ENCODE results near the gene PLXNA2.

Gene PLXNA2

GRCh38 chr1:208084764-208085163 is 159.4 kb downstream of the PLXNA2 start:
- no peak for DNase-seq

- DNase-seq: no peak
Measured at GRCh38 chr1:208084220-208084619, 160.0 kb downstream of the PLXNA2 start.

- DNase-seq: no peak
Measured at GRCh38 chr1:208083715-208084085, 160.5 kb downstream of the PLXNA2 start.

GRCh38 chr1:208083016-208083714 is 161.0 kb downstream of the PLXNA2 start:
- DNase-seq: no peak

- no peak for DNase-seq
Measured at GRCh38 chr1:208081972-208082371, 162.2 kb downstream of the PLXNA2 start.

- no peak for DNase-seq
Measured at GRCh38 chr1:208080396-208081286, 163.5 kb downstream of the PLXNA2 start.

- no peak for DNase-seq
Measured at GRCh38 chr1:208079161-208079560, 165.0 kb downstream of the PLXNA2 start.

GRCh38 chr1:208078752-208079151 is 165.4 kb downstream of the PLXNA2 start:
- no peak for DNase-seq

GRCh38 chr1:208077232-208078075 is 166.7 kb downstream of the PLXNA2 start:
- no peak for DNase-seq

GRCh38 chr1:208074353-208074752 is 169.8 kb downstream of the PLXNA2 start:
- DNase-seq: no peak

GRCh38 chr1:208071435-208072031 is 172.7 kb downstream of the PLXNA2 start:
- DNase-seq: no peak

- no peak for DNase-seq
Measured at GRCh38 chr1:208069908-208070307, 174.3 kb downstream of the PLXNA2 start.

- DNase-seq: no peak
Measured at GRCh38 chr1:208069317-208069716, 174.9 kb downstream of the PLXNA2 start.

GRCh38 chr1:208068908-208069307 is 175.3 kb downstream of the PLXNA2 start:
- DNase-seq: no peak

- no peak for DNase-seq
Measured at GRCh38 chr1:208068407-208068806, 175.8 kb downstream of the PLXNA2 start.

- DNase-seq: no peak
Measured at GRCh38 chr1:208066583-208066982, 177.6 kb downstream of the PLXNA2 start.

GRCh38 chr1:208065862-208066261 is 178.3 kb downstream of the PLXNA2 start:
- no peak for DNase-seq

- DNase-seq: no peak
Measured at GRCh38 chr1:208061632-208062031, 182.6 kb downstream of the PLXNA2 start.

- no peak for DNase-seq
Measured at GRCh38 chr1:208061118-208061517, 183.1 kb downstream of the PLXNA2 start.

GRCh38 chr1:208060215-208060869 is 183.8 kb downstream of the PLXNA2 start:
- DNase-seq: no peak

- no peak for DNase-seq
Measured at GRCh38 chr1:208059409-208060001, 184.7 kb downstream of the PLXNA2 start.

- DNase-seq: no peak
Measured at GRCh38 chr1:208058756-208059155, 185.4 kb downstream of the PLXNA2 start.

Data from cortex of kidney (tissue), 1 donor.